ENCODE measurements around the gene SPARC.

Gene SPARC

GRCh38 chr5:151651997-151652645 is 34.6 kb downstream of the SPARC start:
- Histone ChIP-seq H4K20me1 (ENCODE audit: insufficient read depth) (no peaks in the 10 kb centered on the region), H3K9ac (no peak overlapping the region), H3K27ac (no peak overlapping the region), H3K4me1 (ENCODE audit: low read depth, poor library complexity, severe bottlenecking) (no peaks in the 10 kb centered on the region), H3K79me2 (ENCODE audit: insufficient read depth, low read depth) (no peaks in the 10 kb centered on the region), H3K4me3 (IDR thresholded peaks at IDR 0.05; ENCODE audit: insufficient read depth, low read depth, low read length) (no peak overlapping the region), H2AFZ (ENCODE audit: low read depth) (no peak overlapping the region), H3K36me3 (ENCODE audit: insufficient read depth) (no peaks in the 10 kb centered on the region), H3K4me2 (no peak overlapping the region), H3K27me3 (ENCODE audit: insufficient read depth, low read depth) (no peaks in the 10 kb centered on the region)
- peak; percentile 80 for TF ChIP-seq CTCF (conservative IDR thresholded peaks at IDR 0.05; ENCODE audit: low read depth, low read length)

GRCh38 chr5:151648988-151649387 is 37.7 kb downstream of the SPARC start:
- H3K4me2 ChIP-seq = no peak overlapping the region
- no peaks in the 10 kb centered on the region for H3K36me3 ChIP-seq (ENCODE audit: insufficient read depth)
- no peak overlapping the region for H3K27ac ChIP-seq
- H2AFZ ChIP-seq (ENCODE audit: low read depth) = no peak overlapping the region
- no peaks in the 10 kb centered on the region for H4K20me1 ChIP-seq (ENCODE audit: insufficient read depth)
- no peaks in the 10 kb centered on the region for H3K79me2 ChIP-seq (ENCODE audit: insufficient read depth, low read depth)
- H3K4me1 ChIP-seq (ENCODE audit: low read depth, poor library complexity, severe bottlenecking) = no peaks in the 10 kb centered on the region
- H3K9ac ChIP-seq = no peak overlapping the region
- no peaks in the 10 kb centered on the region for H3K27me3 ChIP-seq (ENCODE audit: insufficient read depth, low read depth)
- H3K4me3 ChIP-seq (IDR thresholded peaks at IDR 0.05; ENCODE audit: insufficient read depth, low read depth, low read length) = no peak overlapping the region
- TF ChIP-seq CTCF (conservative IDR thresholded peaks at IDR 0.05; ENCODE audit: low read depth, low read length) = no peak

- no peak overlapping the region for H3K4me2 ChIP-seq
- H4K20me1 ChIP-seq (ENCODE audit: insufficient read depth) = no peaks in the 10 kb centered on the region
- TF ChIP-seq CTCF (conservative IDR thresholded peaks at IDR 0.05; ENCODE audit: low read depth, low read length) = no peak
- H3K4me3 ChIP-seq (IDR thresholded peaks at IDR 0.05; ENCODE audit: insufficient read depth, low read depth, low read length) = no peak overlapping the region
- H3K79me2 ChIP-seq (ENCODE audit: insufficient read depth, low read depth) = no peaks in the 10 kb centered on the region
- no peak overlapping the region for H3K9ac ChIP-seq
- H3K27me3 ChIP-seq (ENCODE audit: insufficient read depth, low read depth) = no peaks in the 10 kb centered on the region
- H3K4me1 ChIP-seq (ENCODE audit: low read depth, poor library complexity, severe bottlenecking) = no peaks in the 10 kb centered on the region
- H2AFZ ChIP-seq (ENCODE audit: low read depth) = no peak overlapping the region
- no peak overlapping the region for H3K27ac ChIP-seq
- H3K36me3 ChIP-seq (ENCODE audit: insufficient read depth) = no peaks in the 10 kb centered on the region
Observed at GRCh38 chr5:151648089-151648488, 38.6 kb downstream of the SPARC start.

- Histone ChIP-seq H3K4me2 (no peak overlapping the region), H3K4me3 (IDR thresholded peaks at IDR 0.05; ENCODE audit: insufficient read depth, low read depth, low read length) (no peak overlapping the region)
Observed at GRCh38 chr5:151647320-151647861, 39.3 kb downstream of the SPARC start.

More at GRCh38 chr5:151647320-151647861, 39.3 kb downstream of the SPARC start:
- Histone ChIP-seq H4K20me1 (ENCODE audit: insufficient read depth) (no peaks in the 10 kb centered on the region), H3K9ac (no peak overlapping the region), H3K27ac (no peak overlapping the region), H2AFZ (ENCODE audit: low read depth) (no peak overlapping the region), H3K36me3 (ENCODE audit: insufficient read depth) (no peaks in the 10 kb centered on the region), H3K27me3 (ENCODE audit: insufficient read depth, low read depth) (no peaks in the 10 kb centered on the region), H3K4me1 (ENCODE audit: low read depth, poor library complexity, severe bottlenecking) (no peaks in the 10 kb centered on the region), H3K79me2 (ENCODE audit: insufficient read depth, low read depth) (no peaks in the 10 kb centered on the region)
- no peak for TF ChIP-seq CTCF (conservative IDR thresholded peaks at IDR 0.05; ENCODE audit: low read depth, low read length)

Data from KMS-11 (cell line).